ENCODE data around the gene NOP56. TPM values are rescaled to one million over a fixed set of nuclear protein-coding genes. Genes with fewer than 3 reads are reported as not detected.

The NOP56 gene
- total RNA-seq, 1 donor from 2014 or later, result 288 TPM

DNA sequence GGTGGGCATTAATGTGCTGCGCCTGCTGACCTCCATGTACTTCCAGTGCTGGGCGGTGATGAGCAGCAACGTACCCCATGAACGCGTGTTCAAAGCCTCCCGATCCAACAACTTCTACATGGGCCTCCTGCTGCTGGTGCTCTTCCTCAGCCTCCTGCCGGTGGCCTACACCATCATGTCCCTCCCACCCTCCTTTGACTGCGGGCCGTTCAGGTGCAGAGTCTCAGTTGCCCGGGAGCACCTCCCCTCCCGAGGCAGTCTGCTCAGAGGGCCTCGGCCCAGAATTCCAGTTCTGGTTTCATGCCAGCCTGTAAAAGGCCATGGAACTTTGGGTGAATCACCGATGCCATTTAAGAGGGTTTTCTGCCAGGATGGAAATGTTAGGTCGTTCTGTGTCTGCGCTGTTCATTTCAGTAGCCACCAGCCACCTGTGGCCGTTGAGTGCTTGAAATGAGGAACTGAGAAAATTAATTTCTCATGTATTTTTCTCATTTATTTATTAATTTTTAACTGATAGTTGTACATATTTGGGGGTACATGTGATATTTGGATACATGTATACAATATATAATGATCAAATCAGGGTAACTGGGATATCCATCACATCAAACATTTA, 35.2 kb upstream of the NOP56 start:
- H3K4me3 ChIP-seq, result no peak overlapping the region
- no peaks in the 10 kb centered on the region for H3K9me3 ChIP-seq (ENCODE audit: low read depth)
- no peaks in the 10 kb centered on the region for H4K20me1 ChIP-seq (ENCODE audit: low read depth)
- H3K27ac ChIP-seq, result no peak overlapping the region
- no peaks in the 10 kb centered on the region for H3F3A ChIP-seq (ENCODE audit: low read depth)
- DNase-seq (ENCODE audit: low spot score), result no peak
- Mint-ChIP-seq H3K27me3 (ENCODE audit: insufficient read depth, low read depth) (peaks cover 6% of the 10 kb centered on the region), H3K36me3 (no peaks in the 10 kb centered on the region), H3K4me1 (no peaks in the 10 kb centered on the region), H3K27ac (no peak overlapping the region), H3K4me3 (no peak overlapping the region), H3K9me3 (peaks cover 6% of the 10 kb centered on the region)
- H3K9ac ChIP-seq, result no peak overlapping the region
- H3K4me2 ChIP-seq, result no peak overlapping the region
- no peak overlapping the region for H2AFZ ChIP-seq (replicated peaks)
- no peaks in the 10 kb centered on the region for H3K36me3 ChIP-seq
- peaks cover 25% of the 10 kb centered on the region for H3K27me3 ChIP-seq
- TF ChIP-seq EZH2phosphoT487 (IDR thresholded peaks at IDR 0.05), result no peak
- TF ChIP-seq CTCF (IDR thresholded peaks at IDR 0.05), result no peak
- TF ChIP-seq EZH2 (IDR thresholded peaks at IDR 0.05), result no peak
- no peaks in the 10 kb centered on the region for H3K79me2 ChIP-seq (ENCODE audit: low read depth)
- no peaks in the 10 kb centered on the region for H3K4me1 ChIP-seq

DNA sequence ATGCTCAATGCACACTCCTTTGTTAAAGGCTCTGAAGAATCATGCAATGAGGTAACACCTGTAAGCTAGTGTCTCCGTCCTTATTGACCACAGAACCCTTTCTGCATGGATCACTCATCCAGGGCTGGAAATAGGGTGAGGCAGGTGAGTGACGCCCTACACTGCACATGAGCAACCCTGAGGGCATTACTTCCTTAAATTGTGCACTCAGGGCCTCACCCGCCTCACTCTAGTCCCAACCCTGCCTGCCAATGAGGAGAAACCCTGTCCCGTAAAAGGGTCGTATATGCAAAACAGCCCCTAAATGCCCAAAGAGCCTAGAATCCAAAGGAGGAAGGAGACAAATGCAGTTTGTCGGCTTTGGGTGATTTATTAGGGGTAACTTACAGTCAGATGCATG, 33.6 kb upstream of the NOP56 start:
- Histone ChIP-seq H3K9me3 (ENCODE audit: low read depth) (no peaks in the 10 kb centered on the region), H3K27me3 (peaks cover 25% of the 10 kb centered on the region), H3F3A (ENCODE audit: low read depth) (no peaks in the 10 kb centered on the region), H4K20me1 (ENCODE audit: low read depth) (no peaks in the 10 kb centered on the region), H3K9ac (no peak overlapping the region), H3K4me1 (no peaks in the 10 kb centered on the region), H2AFZ (replicated peaks) (no peak overlapping the region), H3K4me3 (no peak overlapping the region), H3K36me3 (no peaks in the 10 kb centered on the region), H3K4me2 (no peak overlapping the region), H3K27ac (no peak overlapping the region), H3K79me2 (ENCODE audit: low read depth) (no peaks in the 10 kb centered on the region)
- peaks cover 6% of the 10 kb centered on the region for H3K9me3 Mint-ChIP-seq
- no peak for DNase-seq (ENCODE audit: low spot score)
- H3K36me3 Mint-ChIP-seq, result no peaks in the 10 kb centered on the region
- no peak for TF ChIP-seq EZH2phosphoT487 (IDR thresholded peaks at IDR 0.05)
- TF ChIP-seq EZH2 (IDR thresholded peaks at IDR 0.05), result no peak
- TF ChIP-seq CTCF (IDR thresholded peaks at IDR 0.05), result no peak
- H3K4me3 Mint-ChIP-seq, result no peak overlapping the region
- no peak overlapping the region for H3K27ac Mint-ChIP-seq
- peaks cover 6% of the 10 kb centered on the region for H3K27me3 Mint-ChIP-seq (ENCODE audit: insufficient read depth, low read depth)
- H3K4me1 Mint-ChIP-seq, result no peaks in the 10 kb centered on the region

DNA sequence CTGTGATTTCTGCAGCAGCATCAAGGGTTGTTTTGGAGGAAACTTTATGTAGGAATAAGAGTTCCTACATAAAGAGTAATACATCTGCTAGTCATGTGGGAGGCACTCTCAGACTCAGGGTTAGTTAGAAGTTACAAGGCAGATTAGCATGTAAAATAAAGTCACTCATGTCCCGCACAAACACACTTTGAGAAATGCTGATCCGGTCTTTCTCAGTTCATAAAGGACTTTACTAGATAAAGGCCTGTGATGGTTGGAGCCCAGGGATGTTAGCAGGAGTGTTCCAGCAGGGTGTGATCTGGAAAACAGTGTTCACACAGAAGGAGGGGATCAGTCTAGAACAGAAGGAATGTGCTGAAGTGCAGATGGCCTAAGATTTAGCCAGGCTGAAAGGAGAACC, 33.1 kb upstream of the NOP56 start:
- no peaks in the 10 kb centered on the region for H3K36me3 ChIP-seq
- H4K20me1 ChIP-seq (ENCODE audit: low read depth), result no peaks in the 10 kb centered on the region
- H3K27me3 ChIP-seq, result peaks cover 27% of the 10 kb centered on the region
- H3K9ac ChIP-seq, result no peak overlapping the region
- no peak overlapping the region for H3K4me2 ChIP-seq
- H3K27ac ChIP-seq, result no peak overlapping the region
- H3K4me3 ChIP-seq, result no peak overlapping the region
- H3K9me3 ChIP-seq (ENCODE audit: low read depth), result no peaks in the 10 kb centered on the region
- no peak overlapping the region for H3K27ac Mint-ChIP-seq
- no peaks in the 10 kb centered on the region for H3K79me2 ChIP-seq (ENCODE audit: low read depth)
- H3K4me1 ChIP-seq, result no peaks in the 10 kb centered on the region
- peak overlapping the region; percentile 34 for H3K4me3 Mint-ChIP-seq
- peaks cover 6% of the 10 kb centered on the region for H3K27me3 Mint-ChIP-seq (ENCODE audit: insufficient read depth, low read depth)
- TF ChIP-seq CTCF (IDR thresholded peaks at IDR 0.05) (no peak), EZH2phosphoT487 (IDR thresholded peaks at IDR 0.05) (no peak), EZH2 (IDR thresholded peaks at IDR 0.05) (no peak)
- no peaks in the 10 kb centered on the region for H3F3A ChIP-seq (ENCODE audit: low read depth)
- H2AFZ ChIP-seq (replicated peaks), result no peak overlapping the region
- no peak for DNase-seq (ENCODE audit: low spot score)
- H3K36me3 Mint-ChIP-seq, result no peaks in the 10 kb centered on the region
- H3K9me3 Mint-ChIP-seq, result peaks cover 6% of the 10 kb centered on the region
- no peaks in the 10 kb centered on the region for H3K4me1 Mint-ChIP-seq
